SK-N-SH treated with all-trans-retinoic acid at 6 μM for 48 hours (cell line): ENCODE data around the gene BEST1.
A peak's percentile ranks its signal among the peaks of the same experiment; 100 is the strongest.

Experiments
- ATAC-seq: fragments of 200-7000 bp; cut with Tn5 transposase; 3 replicates; pipeline ENCODE4 v1.9.1; 2020; ENCODE audit warnings: mild to moderate bottlenecking, moderate library complexity
- ARNTL ChIP-seq: fragments of 450-650 bp; formaldehyde crosslinking; IDR thresholded peaks from 2 replicates; pipeline ENCODE4 v1.5.0; 2020; ENCODE audit warnings: low read depth, mild to moderate bottlenecking, moderate library complexity, borderline replicate concordance
- BACH2 ChIP-seq: fragments of 250-450 bp; sonication (Bioruptor Pico); IDR thresholded peaks from 2 replicates; pipeline ENCODE4 v1.9.0; 2021; ENCODE audit warnings: mild to moderate bottlenecking, borderline replicate concordance
- CSDC2 ChIP-seq: fragments of 250-450 bp; sonication (Bioruptor Pico); IDR thresholded peaks from 2 replicates; pipeline ENCODE4 v1.5.0; 2020; ENCODE audit warnings: mild to moderate bottlenecking, moderate library complexity
- CSRNP3 ChIP-seq: fragments of 250-450 bp; sonication (Bioruptor Pico); IDR thresholded peaks from 2 replicates; pipeline ENCODE4 v1.5.1; 2021; ENCODE audit warnings: mild to moderate bottlenecking, moderate library complexity
- ESRRG ChIP-seq: fragments of 250-450 bp; sonication (Bioruptor Pico); IDR thresholded peaks from 2 replicates; pipeline ENCODE4 v1.6.1; 2021; ENCODE audit warnings: mild to moderate bottlenecking
- GLIS3 ChIP-seq: fragments of 250-450 bp; sonication (Bioruptor Pico); IDR thresholded peaks from 2 replicates; pipeline ENCODE4 v1.5.0; 2020; ENCODE audit warnings: mild to moderate bottlenecking, moderate library complexity
- ISL1 ChIP-seq: fragments of 250-450 bp; sonication (Bioruptor Pico); IDR thresholded peaks from 2 replicates; pipeline ENCODE4 v2.1.2; 2022; ENCODE audit warnings: mild to moderate bottlenecking, moderate library complexity
- OSR1 ChIP-seq: fragments of 250-450 bp; sonication (Bioruptor Pico); IDR thresholded peaks from 2 replicates; pipeline ENCODE4 v1.8.0; 2022; ENCODE audit warnings: moderate library complexity, mild to moderate bottlenecking, inconsistent platforms
- POU6F1 ChIP-seq: fragments of 250-450 bp; sonication (Bioruptor Pico); IDR thresholded peaks from 2 replicates; pipeline ENCODE4 v1.8.0; 2021; ENCODE audit warnings: low read depth, mild to moderate bottlenecking, moderate library complexity, borderline replicate concordance
- PPARA ChIP-seq: fragments of 250-450 bp; sonication (Bioruptor Pico); IDR thresholded peaks from 2 replicates; pipeline ENCODE4 v1.5.0; 2020; ENCODE audit warnings: mild to moderate bottlenecking, borderline replicate concordance
- RARB ChIP-seq: fragments of 250-450 bp; sonication (Bioruptor Pico); IDR thresholded peaks from 2 replicates; pipeline ENCODE4 v1.8.0; 2021; ENCODE audit warnings: mild to moderate bottlenecking, moderate library complexity
- TCF4 ChIP-seq: fragments of 250-450 bp; sonication (Bioruptor Pico); IDR thresholded peaks from 2 replicates; pipeline ENCODE4 v1.8.0; 2021; ENCODE audit warnings: mild to moderate bottlenecking, moderate library complexity, borderline replicate concordance
- TSHZ2 ChIP-seq: fragments of 250-450 bp; sonication (Bioruptor Pico); IDR thresholded peaks from 2 replicates; pipeline ENCODE4 v1.5.0; 2020; ENCODE audit warnings: mild to moderate bottlenecking, moderate library complexity
- ZC3H10 ChIP-seq: fragments of 250-450 bp; sonication (Bioruptor Pico); IDR thresholded peaks from 2 replicates; pipeline ENCODE4 v1.5.1; 2021; ENCODE audit warnings: mild to moderate bottlenecking, moderate library complexity
- ZFP3 ChIP-seq: fragments of 250-450 bp; sonication (Bioruptor Pico); IDR thresholded peaks from 2 replicates; pipeline ENCODE4 v1.5.0; 2020; ENCODE audit warnings: mild to moderate bottlenecking, moderate library complexity
- ZFP30 ChIP-seq: fragments of 450-650 bp; formaldehyde crosslinking; IDR thresholded peaks from 2 replicates; pipeline ENCODE4 v1.5.0; 2022; ENCODE audit warnings: mild to moderate bottlenecking, moderate library complexity
- ZNF565 ChIP-seq: fragments of 450-650 bp; formaldehyde crosslinking; conservative IDR thresholded peaks from 2 replicates; pipeline ENCODE4 v1.5.0; 2020; ENCODE audit warnings: low read depth, mild to moderate bottlenecking, moderate library complexity
- ZNF70 ChIP-seq: fragments of 450-650 bp; formaldehyde crosslinking; IDR thresholded peaks from 2 replicates; pipeline ENCODE4 v1.5.0; 2020; ENCODE audit warnings: mild to moderate bottlenecking, moderate library complexity
- ZNF8 ChIP-seq: fragments of 450-650 bp; formaldehyde crosslinking; IDR thresholded peaks from 2 replicates; pipeline ENCODE4 v1.5.0; 2020; ENCODE audit warnings: mild to moderate bottlenecking, moderate library complexity

The BEST1 gene

GRCh38 chr11:61960532-61960931 is 10.4 kb downstream of the BEST1 start (continued):
- no peak for TF ChIP-seq RARB
- no peak for TF ChIP-seq ISL1 (CRISPR knock-in tag)
- TF ChIP-seq ZNF8: no peak
- TF ChIP-seq TCF4 (CRISPR knock-in tag): no peak
- no peak for TF ChIP-seq ESRRG (CRISPR knock-in tag)
- no peak for TF ChIP-seq ZC3H10 (CRISPR knock-in tag)
- no peak for TF ChIP-seq ZNF565 (CRISPR knock-in tag)
- no peak for TF ChIP-seq CSRNP3 (CRISPR knock-in tag)
- no peak for TF ChIP-seq GLIS3 (CRISPR knock-in tag)
- TF ChIP-seq, all 23 proteins: peak for 0

- no peak for TF ChIP-seq RARB
- TF ChIP-seq ISL1 (CRISPR knock-in tag): no peak
- no peak for TF ChIP-seq TCF4 (CRISPR knock-in tag)
- no peak for TF ChIP-seq ARNTL (CRISPR knock-in tag)
- TF ChIP-seq ZFP3: no peak
- no peak for TF ChIP-seq CSRNP3 (CRISPR knock-in tag)
- no peak for TF ChIP-seq ZNF70 (CRISPR knock-in tag)
- no peak for TF ChIP-seq GLIS3 (CRISPR knock-in tag)
- TF ChIP-seq TSHZ2 (CRISPR knock-in tag): no peak
- no peak for TF ChIP-seq PPARA (CRISPR knock-in tag)
- no peak for TF ChIP-seq ZC3H10 (CRISPR knock-in tag)
- peak; percentile 41 for ATAC-seq
These were observed 11.5 kb downstream of the BEST1 start for GRCh38 chr11:61961570-61962212.

GRCh38 chr11:61962213-61963015 is 12.3 kb downstream of the BEST1 start:
- peak; percentile 13 for ATAC-seq
- no peak for TF ChIP-seq GLIS3 (CRISPR knock-in tag)

- no peak for ATAC-seq
- no peak for TF ChIP-seq ESRRG (CRISPR knock-in tag)
- TF ChIP-seq POU6F1 (CRISPR knock-in tag): no peak
- no peak for TF ChIP-seq PPARA (CRISPR knock-in tag)
- TF ChIP-seq OSR1: no peak
- no peak for TF ChIP-seq CSDC2 (CRISPR knock-in tag)
- TF ChIP-seq ZFP30 (CRISPR knock-in tag): no peak
- TF ChIP-seq ARNTL (CRISPR knock-in tag): no peak; the same call in 1 of the 2 replicates
- no peak for TF ChIP-seq RARB
- TF ChIP-seq ZFP3: no peak
- no peak for TF ChIP-seq ZC3H10 (CRISPR knock-in tag)
- TF ChIP-seq ISL1 (CRISPR knock-in tag): no peak
- TF ChIP-seq BACH2 (CRISPR knock-in tag): no peak
- no peak for TF ChIP-seq TSHZ2 (CRISPR knock-in tag)
- TF ChIP-seq ZNF565 (CRISPR knock-in tag): no peak
- no peak for TF ChIP-seq ZNF8
These were observed 12.8 kb downstream of the BEST1 start for GRCh38 chr11:61963016-61963281.
